Lower lobe of right lung (tissue), 2 donors: Measurements from ENCODE around the gene ALDH1A1. TPM values are rescaled to one million over a fixed set of nuclear protein-coding genes. Genes with fewer than 3 reads are reported as not detected.

Experiments
- ATAC-seq, 2 donors: fragments of 200-7000 bp; cut with Tn5 transposase; one replicate each; pipeline ENCODE4 v1.9.1; 2020 to 2022; ENCODE audit warnings: mild to moderate bottlenecking in 2 of 2, moderate library complexity in 2 of 2
- DNase-seq: peaks from one replicate; pipeline ENCODE4 v3.0.0-alpha.2; 2020
- H3K27ac ChIP-seq: fragments of 200-600 bp; one replicate; pipeline ENCODE4 v1.8.0; 2022
- H3K27me3 ChIP-seq: fragments of 200-600 bp; one replicate; pipeline ENCODE4 v1.8.0; 2022; ENCODE audit warnings: low read depth
- H3K36me3 ChIP-seq: fragments of 200-600 bp; one replicate; pipeline ENCODE4 v1.8.0; 2022; ENCODE audit warnings: mild to moderate bottlenecking
- H3K4me1 ChIP-seq: fragments of 200-600 bp; one replicate; pipeline ENCODE4 v1.8.0; 2022
- H3K4me3 ChIP-seq: fragments of 200-600 bp; one replicate; pipeline ENCODE4 v1.8.0; 2022; ENCODE audit warnings: mild to moderate bottlenecking
- H3K9me3 ChIP-seq: fragments of 200-600 bp; one replicate; pipeline ENCODE4 v1.8.0; 2022
- CTCF ChIP-seq: fragments of 200-600 bp; IDR thresholded peaks from one replicate; pipeline ENCODE4 v1.8.0; 2022; ENCODE audit warnings: antibody characterized with exemption, mild to moderate bottlenecking
- intact Hi-C: fragments of 100-400 bp; cut with DNase I; formaldehyde crosslinking; loops from one replicate; pipeline ENCODE4 v1.11.0; 2022
- total RNA-seq: library from RNA; stranded (reverse); fragmentation: NEBNext Ultra II Directional; extraction: Animal tissue kit (Norgen Biotek cat#: 25700); gene quantifications from one replicate; pipeline ENCODE4 v1.2.1, GENCODE V29; 2021
- donor health status: DM: no; HTN: yes; CAD: no; lungs with severe emphysema.

ALDH1A1 gene
- total RNA-seq, 1 donor from 2014 or later, result 238 TPM

- intact Hi-C loops, result no loop called here
- no peaks in the 10 kb centered on the region for H3K4me1 ChIP-seq
Measured at GRCh38 chr9:72904267-72905093, 48.4 kb downstream of the ALDH1A1 start.

GRCh38 chr9:72903103-72903502 lies 49.8 kb downstream of the ALDH1A1 start:
- H3K9me3 ChIP-seq, result no peaks in the 10 kb centered on the region
- H3K4me1 ChIP-seq, result no peaks in the 10 kb centered on the region
- peaks cover 32% of the 10 kb centered on the region for H3K36me3 ChIP-seq
- H3K4me3 ChIP-seq, result no peak overlapping the region
- H3K27ac ChIP-seq, result no peak overlapping the region
- no peak for TF ChIP-seq CTCF
- DNase-seq, result no peak
- ATAC-seq, result no peak
- H3K27me3 ChIP-seq, result no peaks in the 10 kb centered on the region
- intact Hi-C loops, result no loop called here

More at GRCh38 chr9:72904267-72905093, 48.4 kb downstream of the ALDH1A1 start:
- no peaks in the 10 kb centered on the region for H3K9me3 ChIP-seq
- H3K4me3 ChIP-seq, result no peak overlapping the region
- DNase-seq, result no peak
- no peak for TF ChIP-seq CTCF
- H3K36me3 ChIP-seq, result peaks cover 38% of the 10 kb centered on the region
- no peaks in the 10 kb centered on the region for H3K27me3 ChIP-seq
- no peak for ATAC-seq
- H3K27ac ChIP-seq, result no peak overlapping the region

GRCh38 chr9:72902268-72902667 lies 50.6 kb downstream of the ALDH1A1 start:
- Histone ChIP-seq H3K4me3 (no peak overlapping the region), H3K4me1 (no peaks in the 10 kb centered on the region), H3K27ac (no peak overlapping the region), H3K9me3 (no peaks in the 10 kb centered on the region), H3K27me3 (no peaks in the 10 kb centered on the region), H3K36me3 (peaks cover 32% of the 10 kb centered on the region)
- no peak for ATAC-seq
- intact Hi-C loops, result no loop called here
- TF ChIP-seq CTCF, result no peak
- no peak for DNase-seq

GRCh38 chr9:72899734-72900477 lies 52.9 kb downstream of the ALDH1A1 start:
- no peak for ATAC-seq
- no peaks in the 10 kb centered on the region for H3K4me1 ChIP-seq
- H3K9me3 ChIP-seq, result no peaks in the 10 kb centered on the region
- no peak for DNase-seq
- intact Hi-C loops, result no loop called here
- H3K4me3 ChIP-seq, result no peak overlapping the region
- no peak for TF ChIP-seq CTCF
- no peak overlapping the region for H3K27ac ChIP-seq
- peaks cover 26% of the 10 kb centered on the region for H3K36me3 ChIP-seq
- H3K27me3 ChIP-seq, result no peaks in the 10 kb centered on the region

GRCh38 chr9:72898784-72899733 lies 53.8 kb downstream of the ALDH1A1 start:
- Histone ChIP-seq H3K4me3 (no peak overlapping the region), H3K27me3 (no peaks in the 10 kb centered on the region), H3K27ac (no peak overlapping the region), H3K36me3 (peaks cover 18% of the 10 kb centered on the region), H3K9me3 (no peaks in the 10 kb centered on the region), H3K4me1 (no peaks in the 10 kb centered on the region)
- TF ChIP-seq CTCF, result no peak
- ATAC-seq (no peak), DNase-seq (no peak)
- intact Hi-C loops, result no loop called here
